GM18870 (cell line): Measurements from ENCODE around the gene OTOGL.
A peak's percentile ranks its signal among the peaks of the same experiment; 100 is the strongest.

ENCODE experiments used
- ATAC-seq: cut with Tn5 transposase; IDR thresholded peaks from one replicate; pipeline ENCODE4 v1.9.1; 2021; ENCODE audit warnings: moderate library complexity; ENCODE audit not compliant: unreplicated experiment

OTOGL gene

DNA sequence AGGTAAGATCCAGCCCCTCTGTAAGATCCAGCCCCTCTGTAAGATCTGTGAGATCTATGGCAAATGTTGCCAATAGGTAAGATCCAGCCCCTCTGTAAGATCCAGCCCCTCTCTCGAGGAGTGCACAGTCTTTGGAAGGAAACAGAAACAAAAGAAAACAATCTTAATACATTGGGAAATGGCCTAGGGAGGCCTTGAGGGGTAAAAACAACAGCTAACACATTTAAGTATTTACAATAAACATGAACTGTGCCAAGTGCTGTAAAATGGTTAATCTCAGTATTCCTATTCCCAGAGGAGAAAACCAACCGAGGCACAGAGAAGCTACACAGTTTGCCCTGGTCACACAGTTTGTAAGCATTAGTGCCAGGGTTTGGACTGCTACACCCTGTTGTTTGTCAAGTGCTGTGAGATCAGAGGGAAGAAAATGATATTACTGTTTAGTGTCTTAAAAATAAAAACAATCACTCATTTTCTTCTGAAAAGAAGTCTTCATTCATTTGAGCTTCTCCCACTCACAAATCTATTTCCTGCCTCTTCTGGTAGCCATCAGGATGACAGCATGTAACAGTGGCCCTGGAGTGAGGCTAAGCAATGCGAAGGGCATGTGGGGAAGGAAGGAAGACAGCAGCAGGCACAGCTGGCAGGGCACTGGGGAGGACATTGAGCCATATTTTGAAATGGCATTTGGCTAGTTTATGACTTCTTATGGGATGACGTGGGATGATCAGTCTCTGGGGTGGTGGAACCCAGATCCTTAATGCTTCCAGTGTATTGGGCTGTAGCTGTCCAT, 226.0 kb downstream of the OTOGL start:
- no peak for ATAC-seq

DNA sequence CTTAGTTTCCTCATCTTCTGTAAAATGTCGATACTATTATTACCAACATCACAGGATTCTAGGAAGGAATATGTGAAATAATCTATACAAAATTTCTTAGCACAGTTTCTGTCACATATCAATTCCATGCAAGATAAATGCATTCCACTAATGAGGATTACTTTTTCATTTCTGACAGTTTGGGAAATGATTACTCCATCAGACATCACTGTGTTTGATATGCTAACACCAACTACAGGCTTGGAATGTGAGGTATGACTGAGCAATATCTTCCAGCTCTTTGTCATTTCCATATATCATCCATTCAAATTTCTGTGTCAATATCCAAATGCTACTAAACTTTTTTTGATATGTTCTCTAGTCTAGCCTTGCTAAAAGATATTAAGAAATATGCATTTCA, 233.5 kb downstream of the OTOGL start:
- no peak for ATAC-seq

DNA sequence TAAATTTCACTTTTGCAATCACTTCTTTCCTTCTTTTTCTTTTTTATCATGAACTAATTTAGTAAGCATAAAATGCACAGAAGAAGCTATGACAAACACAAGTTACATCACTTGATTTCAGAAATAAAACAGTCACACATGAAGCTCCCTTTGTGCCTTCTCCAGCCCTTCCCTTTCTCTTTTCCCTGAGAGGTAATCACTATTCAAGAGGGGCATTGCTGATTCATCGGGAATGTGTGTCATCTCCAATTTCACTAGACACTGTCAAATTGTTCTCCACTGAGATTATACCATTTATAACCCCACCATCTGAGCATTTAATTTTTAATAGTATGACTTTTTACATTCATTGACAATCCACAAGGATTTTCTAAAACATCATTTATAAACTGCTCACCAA, 253.1 kb downstream of the OTOGL start:
- no peak for ATAC-seq

DNA sequence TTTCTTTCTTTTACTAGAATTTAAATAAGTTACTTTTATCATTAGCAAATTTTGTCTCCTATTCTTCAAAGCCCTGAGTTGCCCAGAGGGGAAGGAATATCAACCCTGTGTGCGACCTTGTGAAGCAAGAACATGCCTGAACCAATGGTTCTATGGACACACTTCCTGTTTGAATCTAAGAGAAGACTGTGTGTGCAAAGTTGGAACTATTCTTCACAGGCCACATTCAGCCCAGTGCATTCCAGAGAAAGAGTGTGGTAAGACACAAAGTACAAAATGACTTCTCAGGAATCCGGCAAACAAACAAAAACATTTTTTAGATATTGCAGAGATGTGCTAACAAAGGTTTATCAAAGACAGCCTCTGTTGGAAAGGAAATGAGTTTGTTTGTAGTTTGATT, 253.9 kb downstream of the OTOGL start:
- ATAC-seq, result no peak

DNA sequence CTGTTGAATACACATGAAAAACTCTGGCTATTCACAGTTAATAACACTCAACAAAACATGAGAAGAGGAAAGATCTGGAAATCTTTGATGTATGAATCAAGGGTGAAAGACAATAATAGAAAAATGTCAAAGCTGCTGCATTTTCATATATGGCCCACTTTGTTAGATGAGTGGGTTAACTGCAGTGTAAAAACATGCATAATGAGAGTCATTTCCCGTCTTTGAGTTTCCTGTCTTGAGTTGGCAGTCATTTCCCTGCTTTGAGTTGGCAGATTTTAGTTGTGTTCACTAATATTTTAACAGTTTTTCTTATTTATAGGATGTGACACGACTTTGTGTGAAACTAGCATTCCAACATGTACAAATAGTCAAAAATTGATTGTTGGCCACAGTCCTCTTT, 256.8 kb downstream of the OTOGL start:
- ATAC-seq, result peak; percentile 52

DNA sequence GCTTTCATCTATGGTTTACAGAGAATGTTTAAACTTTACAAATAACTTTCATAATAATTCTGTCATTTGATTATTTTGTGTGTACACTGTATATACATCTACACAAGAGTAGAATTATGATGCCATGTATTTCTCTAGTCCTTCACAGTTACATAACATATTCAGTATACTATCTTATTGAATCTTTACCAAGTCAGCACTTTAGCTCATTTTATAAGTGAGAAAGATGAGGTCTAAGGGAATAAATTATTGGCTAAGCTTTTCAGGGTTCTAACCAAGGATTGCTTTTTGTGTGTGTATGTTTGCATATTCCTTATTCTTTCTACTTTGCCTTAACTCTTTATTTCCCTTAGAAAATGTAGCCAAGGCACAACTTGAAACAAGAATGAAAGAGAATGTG, 260.4 kb downstream of the OTOGL start:
- ATAC-seq, result no peak

DNA sequence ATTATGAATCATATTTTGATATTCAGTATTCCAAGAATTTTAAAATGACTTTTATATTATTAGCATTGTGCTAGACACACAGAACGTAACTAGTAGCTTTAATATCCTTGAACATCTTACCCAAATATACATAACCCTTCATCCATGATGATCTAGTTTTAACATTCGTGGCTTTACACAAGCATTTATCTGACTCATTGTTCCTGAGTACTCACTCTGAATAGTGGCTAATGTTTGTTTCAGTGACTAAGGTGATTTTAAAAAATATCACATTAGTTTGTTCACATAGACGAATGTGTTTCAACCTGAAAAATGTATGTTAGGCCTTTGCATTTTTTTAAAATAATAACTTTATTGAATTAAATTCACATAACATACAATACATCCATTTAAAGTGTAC, 264.7 kb downstream of the OTOGL start:
- no peak for ATAC-seq

DNA sequence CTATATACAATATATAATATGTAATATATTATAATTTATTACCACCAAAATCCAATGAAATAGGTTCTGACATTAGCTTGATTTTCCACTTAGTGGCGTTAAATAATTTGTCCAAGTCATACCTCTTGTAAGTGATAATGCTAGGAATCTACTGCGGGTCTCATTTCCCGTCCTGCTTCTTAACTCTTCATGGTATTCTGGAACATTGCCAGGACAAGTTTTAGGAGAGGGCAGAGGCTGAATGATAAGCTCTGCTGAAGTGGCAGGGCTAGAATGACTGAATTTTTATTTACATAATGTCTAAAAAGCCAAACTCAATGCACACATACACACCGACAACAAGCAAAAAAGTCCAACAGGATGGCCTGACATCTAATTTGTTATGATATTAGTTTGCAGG, 274.3 kb downstream of the OTOGL start:
- ATAC-seq, result no peak

DNA sequence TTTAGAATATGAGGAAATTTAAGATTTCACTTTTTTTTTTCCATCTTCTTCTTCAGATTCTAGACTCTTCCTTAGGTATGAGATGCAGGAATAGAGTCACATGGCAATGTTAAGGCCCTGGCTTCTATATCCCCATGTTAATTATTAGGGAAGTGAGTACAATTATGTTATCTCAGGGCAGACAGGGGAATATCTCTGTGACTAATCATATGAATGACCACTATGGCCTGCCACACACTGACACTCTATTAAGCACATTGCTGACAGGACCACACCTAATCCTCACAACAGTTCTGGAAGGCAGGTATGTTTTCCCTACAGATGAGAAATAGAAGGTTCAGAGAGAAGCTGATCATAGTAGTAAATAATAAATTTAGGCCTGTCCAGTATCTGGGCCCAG, 275.3 kb downstream of the OTOGL start:
- ATAC-seq, result no peak

DNA sequence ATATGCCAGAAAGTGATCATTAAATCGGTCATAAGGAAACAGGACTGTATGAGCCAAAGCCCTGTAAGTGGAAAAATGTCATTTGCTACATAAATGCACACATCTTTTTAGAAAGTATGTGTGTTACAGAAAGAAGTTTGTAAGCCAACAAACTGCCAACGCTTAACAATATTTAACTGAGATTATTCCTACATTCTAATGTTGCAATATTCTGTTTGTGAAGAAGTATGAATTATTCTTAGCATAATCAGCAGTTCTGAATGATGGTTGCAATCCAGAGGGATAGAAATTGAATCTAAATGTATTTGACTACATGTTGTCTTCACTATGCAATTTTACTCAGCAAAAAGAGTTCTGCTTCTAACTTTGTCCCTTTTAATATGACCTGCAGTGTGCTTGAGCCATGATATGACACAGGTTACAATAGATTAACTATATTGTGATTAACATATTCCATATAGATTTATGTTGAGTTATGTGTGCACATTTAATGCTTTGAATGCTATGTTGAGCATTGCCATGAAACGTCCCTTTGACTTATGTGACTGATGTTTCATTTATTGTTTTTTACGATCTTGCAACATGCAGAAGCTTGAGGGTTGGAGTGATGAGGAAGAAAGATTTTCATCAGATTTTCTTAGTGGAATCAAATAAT, 277.9 kb downstream of the OTOGL start:
- no peak for ATAC-seq

DNA sequence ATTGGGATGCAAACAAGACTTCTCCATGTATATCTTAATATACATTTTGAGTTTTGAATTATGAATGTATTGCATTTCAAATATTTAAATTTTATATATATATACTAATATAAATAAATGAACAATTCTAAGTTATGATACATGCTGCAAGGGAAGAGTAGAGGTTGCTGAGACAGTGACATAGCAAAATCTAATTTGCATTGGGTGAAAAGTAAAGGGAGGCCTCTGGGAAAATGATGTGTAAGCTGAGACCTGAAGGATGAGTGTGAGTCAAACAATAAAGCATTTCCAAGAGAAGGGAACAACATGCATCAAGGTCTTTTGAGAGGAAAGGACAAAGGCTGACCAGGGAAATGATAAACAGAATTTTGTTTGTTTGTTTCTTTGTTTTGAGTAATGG, 281.8 kb downstream of the OTOGL start:
- ATAC-seq, result no peak

DNA sequence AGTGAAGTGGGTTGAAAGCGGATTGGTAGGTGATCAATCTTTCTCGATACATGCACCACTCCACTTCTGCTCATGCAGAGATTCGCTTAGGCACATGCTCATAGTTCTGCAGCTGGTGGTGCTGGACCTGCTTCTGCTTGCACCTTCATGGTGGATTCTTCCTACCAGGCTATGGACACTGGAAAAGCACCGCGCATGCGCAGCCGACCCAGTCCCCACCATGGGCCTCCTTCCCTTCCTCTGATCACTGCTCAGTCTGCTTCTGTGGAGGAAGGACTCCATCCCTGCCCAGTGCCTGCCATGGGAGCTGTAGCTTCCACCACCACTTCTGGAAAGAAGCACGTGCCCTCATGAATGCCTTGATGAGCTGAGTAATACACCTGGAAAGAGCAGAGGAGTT, 282.9 kb downstream of the OTOGL start:
- ATAC-seq, result no peak

DNA sequence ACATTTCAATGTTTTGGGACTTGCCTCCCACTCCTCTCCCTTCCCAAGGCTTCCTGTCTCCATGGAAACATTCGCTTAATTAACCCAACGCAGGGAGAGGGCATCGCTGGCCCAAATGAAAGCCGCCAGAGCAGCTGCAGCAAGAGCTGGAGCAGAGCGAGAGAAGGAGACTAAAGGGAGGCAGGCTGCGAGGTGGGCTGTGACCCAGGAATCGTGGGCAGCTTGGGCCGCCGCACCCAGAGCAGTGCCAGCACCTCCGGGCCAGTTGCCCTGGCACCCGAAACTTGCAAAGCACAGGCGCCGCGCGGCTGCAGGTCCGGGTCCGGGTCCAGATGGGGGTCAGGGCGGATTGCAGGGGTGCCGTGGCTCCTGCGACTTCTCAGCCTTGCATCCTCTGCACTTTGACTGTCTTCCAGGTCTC, 301.2 kb downstream of the OTOGL start:
- ATAC-seq, result no peak

DNA sequence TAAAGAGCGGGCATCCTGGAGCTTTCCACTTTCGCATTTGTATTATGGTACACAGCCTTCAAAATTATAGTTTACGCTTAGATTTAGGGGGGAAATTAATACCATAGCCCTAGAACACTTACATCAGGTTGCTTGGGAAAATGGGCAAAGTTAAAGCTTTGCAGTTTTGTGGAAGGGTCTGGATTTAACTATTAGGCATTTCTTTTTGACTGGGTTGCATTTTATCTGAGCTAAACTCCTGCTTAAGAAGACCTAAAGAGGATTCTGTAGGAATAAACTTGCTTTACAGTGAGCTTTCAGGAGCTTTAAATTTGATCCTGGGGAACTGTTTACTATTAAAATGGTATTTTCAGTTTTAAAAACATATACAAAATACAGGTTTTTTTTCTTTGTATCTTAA, 301.9 kb downstream of the OTOGL start:
- ATAC-seq, result no peak

DNA sequence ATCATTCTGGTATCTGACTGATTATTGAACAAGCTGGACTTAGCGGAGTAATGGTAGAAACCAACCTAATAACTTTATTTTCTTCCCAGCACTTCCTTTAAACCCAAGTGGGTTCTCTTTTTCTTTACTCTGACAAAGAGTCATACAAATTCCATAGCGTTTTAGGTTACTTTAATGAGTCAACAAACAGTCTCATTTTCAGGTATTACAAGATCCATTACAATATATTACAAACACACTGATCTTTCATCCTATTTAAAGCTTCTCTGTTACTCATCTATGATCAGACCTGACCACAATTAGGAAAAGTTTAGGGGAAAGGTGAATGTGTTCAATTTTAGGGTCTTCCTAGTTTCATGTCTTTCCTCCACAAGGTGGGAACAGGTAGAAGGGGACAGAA, 305.3 kb downstream of the OTOGL start:
- ATAC-seq, result no peak

DNA sequence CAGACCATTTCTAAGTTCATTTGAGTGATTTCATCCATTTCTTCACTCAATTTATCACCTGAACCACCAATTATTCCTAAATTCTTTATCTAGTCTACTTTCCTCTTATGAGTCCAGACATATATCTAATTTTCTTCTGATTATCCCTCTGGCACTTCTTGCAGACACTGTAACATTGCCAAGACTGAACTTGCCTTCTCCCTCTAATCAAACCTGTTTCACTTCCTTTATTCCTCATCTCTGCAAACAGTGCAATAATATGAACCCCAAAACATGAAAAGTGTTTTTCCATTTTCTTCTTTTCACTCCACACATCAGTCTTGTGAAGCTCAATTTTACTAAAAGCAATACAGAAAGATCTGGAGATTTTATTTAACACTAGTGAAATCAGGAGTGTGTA, 306.9 kb downstream of the OTOGL start:
- ATAC-seq, result no peak

DNA sequence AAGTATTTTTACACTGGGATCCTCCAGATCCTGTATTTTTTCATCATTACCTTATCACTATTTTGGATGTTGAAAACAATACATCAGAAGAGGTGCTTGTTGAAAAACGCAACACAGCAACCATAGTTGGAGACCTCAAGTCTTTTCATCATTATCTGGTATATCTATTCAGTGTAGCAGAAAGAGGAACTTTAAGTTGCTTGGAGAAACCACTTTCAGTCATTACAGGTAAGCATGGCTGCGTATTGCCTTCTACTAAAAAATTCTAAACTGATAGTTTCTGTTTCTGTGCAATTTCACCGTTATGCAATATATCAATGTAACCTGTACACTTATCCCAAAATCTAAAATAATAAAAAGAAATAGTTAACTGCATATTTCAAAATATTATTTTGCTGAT, 312.4 kb downstream of the OTOGL start:
- peak; percentile 44 for ATAC-seq

DNA sequence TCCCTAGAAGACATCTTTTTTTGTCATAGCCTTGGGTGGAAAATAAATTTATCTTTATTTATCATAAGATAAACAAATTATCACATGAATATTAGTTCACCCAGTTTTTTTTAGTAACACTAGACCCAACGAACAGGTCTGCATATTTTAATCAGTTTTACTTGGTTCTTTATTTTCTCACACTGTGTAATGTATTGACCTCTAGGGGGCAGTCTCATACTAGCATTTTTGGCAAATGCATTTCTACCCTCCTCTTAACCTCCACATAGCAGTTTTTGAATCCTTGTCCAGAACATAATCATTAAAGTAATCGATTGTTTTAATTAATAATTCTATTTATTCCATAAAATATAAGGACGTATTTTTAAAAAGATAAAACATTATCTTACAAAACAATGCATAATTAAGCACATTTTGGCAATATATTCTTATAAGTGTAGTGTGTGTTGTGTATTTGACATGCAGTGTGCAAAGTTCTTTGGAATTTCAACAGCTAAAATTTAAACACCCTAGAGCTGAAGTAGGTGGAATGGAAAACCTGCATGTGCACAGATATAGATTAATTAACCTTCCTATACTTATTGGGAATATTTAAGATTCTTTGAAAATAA, 313.1 kb downstream of the OTOGL start:
- peak; percentile 61 for ATAC-seq

DNA sequence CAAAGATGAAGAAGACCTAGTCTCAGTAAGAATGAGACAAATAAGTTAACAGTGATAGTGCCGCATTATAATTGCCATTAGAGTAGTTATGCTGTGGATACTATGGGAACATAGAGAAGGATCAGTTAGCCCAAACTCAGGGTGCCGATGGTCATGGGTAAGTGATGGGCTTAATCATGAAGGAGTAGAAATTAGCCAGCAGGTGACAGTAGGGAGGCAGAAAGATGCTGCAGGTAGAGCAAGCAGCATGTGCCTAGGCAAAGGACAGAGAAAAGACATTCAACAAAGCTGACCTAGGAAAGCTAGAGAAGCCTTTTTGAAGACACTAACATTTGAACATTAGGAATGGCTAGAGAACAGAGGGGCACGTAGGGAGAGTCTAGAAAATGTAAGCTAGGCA, 314.1 kb downstream of the OTOGL start:
- no peak for ATAC-seq

DNA sequence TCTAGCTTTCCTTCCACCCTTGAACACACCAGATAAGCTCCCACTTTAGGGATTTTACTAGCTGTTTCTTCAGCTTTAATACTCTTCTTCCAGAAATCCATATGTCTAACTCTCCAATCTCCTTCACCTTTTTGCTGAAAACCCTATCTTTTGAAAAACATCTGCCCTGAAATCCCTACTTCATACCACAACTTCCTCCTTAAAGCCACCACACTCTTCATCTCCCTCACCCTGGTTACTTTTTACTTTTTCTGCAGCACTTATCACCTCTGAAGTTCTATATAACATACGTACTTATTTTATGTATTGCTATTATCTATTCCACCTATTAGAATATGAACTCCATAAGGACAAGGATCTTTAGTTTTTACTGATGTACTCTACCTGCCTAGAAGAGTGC, 316.1 kb downstream of the OTOGL start:
- ATAC-seq, result no peak

DNA sequence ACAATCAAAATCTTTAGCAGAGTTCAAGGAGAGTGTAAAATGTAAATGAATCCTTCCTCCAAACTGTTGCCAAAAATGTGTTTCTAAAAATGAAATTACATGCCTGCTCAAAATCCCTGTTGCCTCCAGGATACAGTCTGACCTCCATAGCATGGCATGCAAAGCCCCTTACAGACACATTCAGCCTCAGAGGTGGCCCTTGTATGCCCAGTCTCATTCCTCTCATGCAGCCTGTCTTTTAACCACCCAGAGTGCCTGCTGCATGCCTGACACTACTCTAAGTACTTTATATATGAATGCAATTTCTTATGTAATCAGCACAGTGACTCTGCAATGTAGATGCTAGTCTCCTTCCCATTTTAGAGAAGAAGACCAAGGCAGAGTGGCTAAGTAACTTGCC, 320.3 kb downstream of the OTOGL start:
- ATAC-seq, result no peak

DNA sequence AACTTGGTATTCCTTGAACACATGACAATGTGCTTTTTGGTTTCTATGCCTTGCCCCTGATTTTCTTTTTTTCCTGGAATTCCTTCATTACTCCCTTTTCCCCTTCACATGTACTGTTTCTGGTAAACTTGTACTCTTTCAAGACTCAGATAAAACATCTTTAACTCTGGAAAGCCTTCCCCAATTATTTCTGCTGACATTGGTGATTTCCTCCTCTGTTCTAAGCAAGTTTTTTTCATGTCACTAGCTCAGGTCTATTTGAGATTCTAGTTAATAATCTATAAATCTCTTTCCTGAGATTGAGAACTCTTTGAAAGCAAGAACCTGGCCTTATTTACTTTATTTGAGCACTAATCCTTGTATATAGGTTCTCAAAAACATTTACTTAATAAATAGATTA, 320.7 kb downstream of the OTOGL start:
- no peak for ATAC-seq
